Activated naive CD4-positive, alpha-beta T cell treated with Interleukin-2 at 50 U/mL for 16 hours (primary cell): Measurements from ENCODE around the gene TNRC6C.
"Not testable (repeated sequence)": the region's sequence is repeated elsewhere in the genome, so short reads cannot be mapped to it uniquely, and the experiment has no call there.

Experiments
- DNase-seq: peaks from one replicate; pipeline ENCODE4 v3.0.0-alpha.2; 2020

Gene TNRC6C

GRCh38 chr17:78048346-78049292 is 90.1 kb downstream of the TNRC6C start:
- no peak for DNase-seq

GRCh38 chr17:78049609-78050008 is 91.1 kb downstream of the TNRC6C start:
- DNase-seq, result no peak

- no peak for DNase-seq
Observed at GRCh38 chr17:78051186-78051972, 92.9 kb downstream of the TNRC6C start.

- DNase-seq, result no peak
Observed at GRCh38 chr17:78053777-78054468, 95.4 kb downstream of the TNRC6C start.

- DNase-seq, result no peak
Observed at GRCh38 chr17:78057113-78057740, 98.7 kb downstream of the TNRC6C start.

GRCh38 chr17:78058001-78058400 is 99.5 kb downstream of the TNRC6C start:
- DNase-seq, result no peak

GRCh38 chr17:78058581-78058980 is 100.1 kb downstream of the TNRC6C start:
- no peak for DNase-seq

- no peak for DNase-seq
Observed at GRCh38 chr17:78062596-78062995, 104.1 kb downstream of the TNRC6C start.

- no peak for DNase-seq
Observed at GRCh38 chr17:78063489-78063888, 105.0 kb downstream of the TNRC6C start.

GRCh38 chr17:78064708-78065107 is 106.2 kb downstream of the TNRC6C start:
- no peak for DNase-seq

- not testable (repeated sequence) for DNase-seq
Observed at GRCh38 chr17:78066976-78067375, 108.5 kb downstream of the TNRC6C start.

- DNase-seq, result no peak
Observed at GRCh38 chr17:78069695-78070094, 111.2 kb downstream of the TNRC6C start.

- no peak for DNase-seq
Observed at GRCh38 chr17:78072961-78073360, 114.5 kb downstream of the TNRC6C start.

GRCh38 chr17:78075011-78075410 is 116.5 kb downstream of the TNRC6C start:
- DNase-seq, result no peak

- no peak for DNase-seq
Observed at GRCh38 chr17:78075545-78075944, 117.0 kb downstream of the TNRC6C start.

- no peak for DNase-seq
Observed at GRCh38 chr17:78079253-78079652, 120.8 kb downstream of the TNRC6C start.

GRCh38 chr17:78081551-78081950 is 123.0 kb downstream of the TNRC6C start:
- no peak for DNase-seq

GRCh38 chr17:78082355-78082872 is 123.9 kb downstream of the TNRC6C start:
- DNase-seq, result not testable (repeated sequence)

GRCh38 chr17:78082988-78083387 is 124.5 kb downstream of the TNRC6C start:
- DNase-seq, result no peak

GRCh38 chr17:78086740-78087139 is 128.2 kb downstream of the TNRC6C start:
- DNase-seq, result no peak

- no peak for DNase-seq
Observed at GRCh38 chr17:78088529-78088928, 130.0 kb downstream of the TNRC6C start.

GRCh38 chr17:78089576-78090281 is 131.2 kb downstream of the TNRC6C start:
- no peak for DNase-seq
